Memory B cell (primary cell): Measurements from ENCODE around the gene ZNF771.

ENCODE experiments used
- ATAC-seq: fragments of 150-1000 bp; cut with Tn5 transposase; 2 replicates; pipeline ENCODE4 v1.10.0; 2021; ENCODE audit warnings: low read depth, mild to moderate bottlenecking, moderate library complexity
- DNase-seq, 2 donors: peaks; one replicate each; pipeline ENCODE4 v3.0.0; 2022; ENCODE audit warnings: low spot score in 2 of 2
- H3K27ac Mint-ChIP-seq: one replicate; pipeline ENCODE4 v1.8.0; 2022; ENCODE audit warnings: mild to moderate bottlenecking, moderate library complexity, mixed read lengths
- H3K27me3 Mint-ChIP-seq: one replicate; pipeline ENCODE4 v1.8.0; 2022; ENCODE audit warnings: mixed read lengths
- H3K36me3 Mint-ChIP-seq: one replicate; pipeline ENCODE4 v1.8.0; 2022; ENCODE audit warnings: mild to moderate bottlenecking, mixed read lengths
- H3K4me1 Mint-ChIP-seq: one replicate; pipeline ENCODE4 v1.8.0; 2022; ENCODE audit warnings: mixed read lengths
- H3K4me3 Mint-ChIP-seq: one replicate; pipeline ENCODE4 v1.8.0; 2022; ENCODE audit warnings: mild to moderate bottlenecking, moderate library complexity, mixed read lengths
- H3K9me3 Mint-ChIP-seq: one replicate; pipeline ENCODE4 v1.8.0; 2022; ENCODE audit warnings: mixed read lengths

The ZNF771 gene

DNA sequence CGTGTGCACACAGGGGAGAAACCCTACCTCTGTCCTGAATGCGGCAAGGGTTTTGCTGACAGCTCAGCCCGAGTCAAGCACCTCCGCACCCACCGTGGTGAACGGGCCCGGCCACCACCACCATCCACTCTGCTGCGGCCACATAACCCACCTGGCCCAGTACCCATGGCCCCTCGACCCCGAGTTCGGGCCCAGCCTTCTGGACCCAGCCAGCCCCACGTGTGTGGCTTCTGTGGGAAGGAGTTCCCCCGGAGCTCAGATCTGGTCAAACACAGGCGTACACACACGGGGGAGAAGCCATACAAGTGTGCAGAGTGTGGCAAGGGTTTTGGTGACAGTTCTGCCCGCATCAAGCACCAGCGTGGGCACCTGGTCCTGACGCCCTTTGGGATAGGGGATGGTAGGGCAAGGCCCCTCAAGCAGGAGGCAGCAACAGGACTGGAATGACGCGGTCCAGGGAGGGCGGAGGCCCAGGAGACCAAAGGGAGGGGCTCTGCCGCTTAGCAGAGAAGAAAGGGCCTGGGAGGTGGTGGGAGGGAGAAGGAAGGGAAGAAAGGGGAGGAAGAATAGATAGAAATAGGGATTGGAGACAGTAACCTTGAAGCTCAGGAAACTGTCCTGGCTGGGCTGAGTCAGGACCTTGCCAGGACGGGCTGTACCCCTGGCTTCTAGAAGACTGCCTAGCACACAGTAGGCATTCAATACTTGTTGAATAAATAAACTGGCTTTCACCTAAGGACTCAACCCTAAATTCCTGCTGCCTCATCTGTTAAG is 8.6 kb upstream of the ZNF771 start:
- Mint-ChIP-seq H3K4me3 (peak overlapping the region; percentile 24), H3K4me1 (peaks cover 24% of the 10 kb centered on the region), H3K27me3 (peaks cover 4% of the 10 kb centered on the region), H3K27ac (no peak overlapping the region), H3K36me3 (peaks cover 3% of the 10 kb centered on the region), H3K9me3 (no peaks in the 10 kb centered on the region)
- DNase-seq (no peak), ATAC-seq (no peak)

DNA sequence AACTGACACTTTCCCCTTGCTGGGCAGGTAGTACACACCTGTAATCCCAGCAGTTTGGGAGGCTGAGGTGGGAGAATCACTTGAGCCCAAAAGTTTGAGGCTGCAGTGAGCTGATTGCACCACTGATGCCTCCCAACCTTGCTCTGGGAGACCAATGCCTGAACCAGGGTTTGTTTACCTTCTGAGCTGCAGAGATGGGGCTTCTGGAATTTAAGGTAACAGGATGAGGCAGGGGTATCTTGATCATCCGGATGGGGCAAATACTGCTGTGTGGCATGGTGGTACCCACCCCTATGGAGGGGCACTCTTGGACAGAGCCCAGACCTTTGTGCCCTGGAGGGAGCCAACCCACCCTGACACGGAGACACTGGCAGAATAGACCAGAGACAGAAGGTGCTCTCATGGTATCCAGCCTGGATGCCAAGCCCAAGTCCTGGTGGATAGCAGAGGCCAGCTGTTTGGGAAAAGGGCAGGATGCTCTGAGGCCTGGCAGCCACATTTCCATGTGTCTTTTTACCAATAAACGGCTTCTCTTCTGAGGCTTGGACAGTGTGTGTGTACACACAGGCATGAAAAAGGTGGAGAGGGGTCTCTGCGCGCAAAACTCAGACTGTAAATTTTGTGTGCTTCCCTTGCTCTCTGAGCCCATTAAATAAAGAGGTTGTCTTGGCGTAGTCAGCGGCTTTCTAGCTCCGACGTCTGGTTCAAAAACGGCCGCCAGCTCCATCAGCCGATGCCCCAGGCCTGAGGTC is 7.8 kb upstream of the ZNF771 start:
- H3K27me3 Mint-ChIP-seq = peaks cover 4% of the 10 kb centered on the region
- ATAC-seq = no peak
- H3K4me1 Mint-ChIP-seq = peaks cover 23% of the 10 kb centered on the region

DNA sequence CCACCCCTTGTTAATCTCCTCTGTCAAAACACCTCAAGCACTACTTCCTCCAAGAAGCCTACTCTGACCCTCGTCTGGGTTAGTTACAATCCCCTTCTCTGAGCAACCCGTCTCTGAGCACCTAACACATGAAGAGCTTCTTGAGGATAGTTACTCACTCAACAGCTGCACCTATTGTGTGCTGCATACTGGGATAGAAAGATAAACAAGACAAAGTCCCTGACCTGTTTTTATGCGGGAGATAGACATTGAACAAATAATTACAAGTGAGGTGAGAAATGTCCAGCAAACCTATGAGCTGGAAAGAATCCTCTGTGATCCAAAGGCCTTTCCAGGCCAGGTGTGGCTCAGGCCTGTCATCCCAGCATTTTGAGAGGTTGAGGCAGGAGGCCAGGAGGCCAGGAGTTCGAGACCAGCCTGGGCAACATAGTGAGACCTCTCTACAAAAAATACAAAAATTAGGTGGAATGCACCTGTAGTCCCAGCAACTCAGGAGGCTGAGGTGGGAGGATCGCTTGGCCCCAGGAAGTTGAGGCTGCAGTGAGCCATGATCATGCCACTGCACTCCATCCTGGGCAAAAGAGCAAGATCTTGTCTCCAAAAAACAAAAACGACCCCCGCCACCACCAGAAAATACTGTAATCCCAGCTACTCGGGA is 5.5 kb upstream of the ZNF771 start:
- H3K4me3 Mint-ChIP-seq = peak overlapping the region; percentile 87
- peaks cover 17% of the 10 kb centered on the region for H3K4me1 Mint-ChIP-seq
- H3K27me3 Mint-ChIP-seq = peaks cover 4% of the 10 kb centered on the region
- no peak for ATAC-seq
- H3K36me3 Mint-ChIP-seq = peaks cover 3% of the 10 kb centered on the region
- H3K9me3 Mint-ChIP-seq = no peaks in the 10 kb centered on the region
- H3K27ac Mint-ChIP-seq = no peak overlapping the region
- no peak for DNase-seq

More for the DNA sequence above, 7.8 kb upstream of the ZNF771 start:
- no peaks in the 10 kb centered on the region for H3K9me3 Mint-ChIP-seq
- H3K27ac Mint-ChIP-seq = peak overlapping the region; percentile 35
- H3K36me3 Mint-ChIP-seq = peaks cover 3% of the 10 kb centered on the region
- H3K4me3 Mint-ChIP-seq = peak overlapping the region; percentile 87
- DNase-seq = no peak

DNA sequence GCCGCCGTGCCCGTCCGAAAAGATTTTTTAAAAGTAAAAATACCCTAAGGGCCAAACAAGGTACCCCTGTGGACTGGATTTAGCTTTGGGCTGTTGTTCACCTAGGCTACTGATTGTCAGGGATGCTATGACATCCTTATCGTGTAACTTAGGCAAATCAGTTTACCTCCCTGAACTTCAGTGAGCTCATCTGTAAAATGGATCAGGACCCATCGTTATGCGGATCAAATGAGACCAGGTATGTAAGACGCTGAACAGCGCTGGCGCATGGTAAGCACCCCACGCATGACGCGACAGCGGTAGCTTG is 658 bp upstream of the ZNF771 start:
- DNase-seq = no peak
- Mint-ChIP-seq H3K27ac (peak overlapping the region; percentile 93), H3K36me3 (no peaks in the 10 kb centered on the region), H3K4me1 (peaks cover 26% of the 10 kb centered on the region), H3K27me3 (peaks cover 3% of the 10 kb centered on the region), H3K4me3 (peak overlapping the region; percentile 99), H3K9me3 (no peaks in the 10 kb centered on the region)
- ATAC-seq = peak; percentile 28

DNA sequence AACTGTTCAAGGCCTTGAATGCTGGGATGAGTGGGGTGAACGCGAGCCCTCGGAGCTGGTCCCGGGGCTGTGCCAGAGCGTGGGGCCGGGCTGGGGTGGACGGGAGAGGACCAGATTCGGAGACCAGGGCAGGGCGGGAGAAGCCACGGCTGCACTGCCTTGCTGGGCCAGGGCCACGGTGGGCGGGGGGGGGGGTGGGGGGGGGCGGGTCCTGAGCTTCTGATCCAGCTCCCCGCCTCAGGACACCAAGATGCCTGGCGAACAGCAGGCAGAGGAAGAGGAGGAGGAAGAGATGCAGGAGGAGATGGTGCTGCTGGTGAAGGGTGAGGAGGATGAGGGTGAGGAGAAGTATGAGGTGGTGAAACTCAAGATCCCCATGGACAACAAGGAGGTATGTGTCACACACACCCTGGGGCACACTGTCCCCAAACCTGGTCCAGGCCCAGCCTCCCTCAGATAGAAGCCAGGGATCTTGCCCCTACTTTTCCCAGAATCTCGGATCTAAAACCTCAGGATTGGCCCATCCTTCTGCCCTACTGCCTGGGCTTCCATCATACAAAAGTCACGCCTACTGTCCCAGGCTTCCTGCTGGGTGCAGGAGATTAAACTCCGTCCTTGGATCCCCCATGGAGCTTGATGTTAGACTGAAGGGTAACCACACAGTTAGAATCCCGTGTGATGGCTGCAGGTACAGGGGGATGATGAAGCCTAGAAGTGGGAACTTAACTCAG is 563 bp downstream of the ZNF771 start:
- Mint-ChIP-seq H3K27me3 (peaks cover 2% of the 10 kb centered on the region), H3K27ac (no peak overlapping the region), H3K36me3 (peaks cover 5% of the 10 kb centered on the region), H3K4me1 (peaks cover 25% of the 10 kb centered on the region), H3K4me3 (peak overlapping the region; percentile 99), H3K9me3 (no peaks in the 10 kb centered on the region)
- no peak for DNase-seq
- no peak for ATAC-seq

DNA sequence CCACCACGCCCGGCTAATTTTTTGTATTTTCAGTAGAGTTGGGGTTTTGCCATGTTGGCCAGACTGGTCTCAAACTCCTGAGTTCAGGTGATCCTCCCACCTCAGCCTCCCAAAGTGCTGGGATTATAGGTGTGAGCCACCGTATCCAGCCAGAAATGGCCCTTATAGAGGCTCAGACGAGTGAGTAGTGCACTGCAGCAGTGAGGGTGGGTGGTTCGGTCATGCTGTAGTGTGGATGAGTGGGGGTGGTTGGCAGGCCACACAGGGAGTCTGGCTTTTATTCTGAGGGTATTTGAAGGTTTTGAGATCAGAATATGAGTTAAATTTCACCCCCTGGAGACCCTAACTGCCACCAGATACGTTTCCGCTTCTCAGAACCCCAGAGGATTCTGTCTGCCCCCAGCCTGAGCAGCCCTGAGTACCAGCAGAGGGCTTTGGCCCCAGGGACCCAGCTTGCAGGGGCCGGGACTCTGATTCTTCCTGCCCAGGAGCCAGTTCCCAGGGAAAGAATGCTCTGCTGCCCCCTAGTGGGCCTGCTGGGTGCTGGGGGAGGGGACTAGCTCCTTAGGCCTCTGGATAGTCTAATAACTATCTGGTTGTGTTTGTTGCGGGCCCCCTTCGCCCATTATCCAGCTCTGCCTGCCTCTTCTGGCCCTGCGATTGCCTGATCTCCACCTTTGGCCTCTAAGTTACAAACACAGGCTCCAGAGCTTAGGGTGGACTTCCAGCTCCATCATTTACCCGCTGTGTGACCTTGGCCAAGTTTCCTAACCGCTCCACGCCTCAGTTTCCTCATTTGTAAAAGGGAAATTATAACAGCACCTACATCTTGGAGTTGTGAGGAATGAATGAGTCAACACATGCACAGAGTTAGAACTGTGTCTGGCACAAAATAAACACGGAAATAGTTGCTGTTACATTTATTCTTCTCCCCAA is 2.0 kb downstream of the ZNF771 start:
- H3K36me3 Mint-ChIP-seq = peaks cover 5% of the 10 kb centered on the region
- no peaks in the 10 kb centered on the region for H3K27me3 Mint-ChIP-seq
- ATAC-seq (peak; percentile 67), DNase-seq (peak; percentile 94 to 95)
- H3K4me1 Mint-ChIP-seq = peaks cover 19% of the 10 kb centered on the region
- no peak overlapping the region for H3K27ac Mint-ChIP-seq
- peak overlapping the region; percentile 29 for H3K4me3 Mint-ChIP-seq
- H3K9me3 Mint-ChIP-seq = no peaks in the 10 kb centered on the region

DNA sequence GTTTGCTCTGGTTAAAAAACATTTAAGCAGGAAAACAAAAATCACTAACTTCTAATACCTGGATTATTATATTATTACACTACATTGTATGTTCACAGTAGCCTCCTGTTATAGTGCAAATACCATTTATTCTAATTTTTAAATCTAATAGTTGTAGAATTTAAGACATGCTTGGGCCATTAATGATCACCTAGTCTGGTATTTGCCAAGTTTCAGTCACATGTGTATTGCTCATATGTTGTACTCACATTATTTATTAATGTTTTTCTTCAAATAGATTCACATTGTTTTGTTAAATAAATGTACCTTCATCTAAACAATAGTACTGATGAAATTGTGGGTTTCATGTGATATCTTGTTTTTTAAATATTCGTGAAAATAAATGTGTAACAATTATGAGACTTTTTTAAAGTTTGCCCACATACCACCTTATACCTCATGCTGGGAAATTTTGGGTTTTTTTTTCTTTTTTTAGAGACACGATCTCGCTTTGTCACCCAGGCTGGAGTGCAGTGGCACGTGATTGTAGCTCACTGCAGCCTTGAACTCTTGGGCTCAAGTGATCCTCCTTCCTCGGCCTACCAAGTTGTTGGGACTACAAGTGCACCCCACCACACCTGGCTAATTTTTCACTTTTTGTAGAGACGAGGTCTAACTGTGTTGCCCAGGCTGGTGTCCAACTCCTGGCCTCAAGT is 5.9 kb downstream of the ZNF771 start:
- peaks cover 13% of the 10 kb centered on the region for H3K4me1 Mint-ChIP-seq
- DNase-seq (no peak), ATAC-seq (no peak)
- H3K36me3 Mint-ChIP-seq = peaks cover 5% of the 10 kb centered on the region
- H3K27me3 Mint-ChIP-seq = no peaks in the 10 kb centered on the region
- H3K27ac Mint-ChIP-seq = peak overlapping the region; percentile 16
- no peak overlapping the region for H3K4me3 Mint-ChIP-seq
- no peaks in the 10 kb centered on the region for H3K9me3 Mint-ChIP-seq

DNA sequence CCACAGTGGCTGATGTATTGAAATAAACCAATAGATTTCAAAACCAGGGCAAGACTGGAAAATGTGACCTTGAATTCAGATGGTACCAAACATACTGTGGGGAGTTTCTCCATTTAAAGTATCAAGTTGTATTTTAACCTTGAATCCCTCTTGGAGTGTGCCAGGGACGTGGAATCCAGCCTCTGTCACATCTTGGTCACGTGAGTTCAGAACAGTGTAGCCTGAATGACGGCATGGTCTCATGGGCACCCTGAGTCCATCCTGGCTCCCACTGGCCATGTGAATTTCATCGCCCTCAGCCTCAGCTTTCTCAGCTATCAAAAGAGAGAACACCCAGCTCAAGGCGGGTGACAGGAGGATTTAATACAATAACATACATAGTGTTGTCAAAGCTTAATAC is 6.8 kb downstream of the ZNF771 start:
- DNase-seq (no peak), ATAC-seq (no peak)
- H3K27me3 Mint-ChIP-seq = no peaks in the 10 kb centered on the region
- H3K27ac Mint-ChIP-seq = no peak overlapping the region
- H3K9me3 Mint-ChIP-seq = no peaks in the 10 kb centered on the region
- H3K4me3 Mint-ChIP-seq = no peak overlapping the region
- peaks cover 5% of the 10 kb centered on the region for H3K36me3 Mint-ChIP-seq
- peaks cover 6% of the 10 kb centered on the region for H3K4me1 Mint-ChIP-seq

DNA sequence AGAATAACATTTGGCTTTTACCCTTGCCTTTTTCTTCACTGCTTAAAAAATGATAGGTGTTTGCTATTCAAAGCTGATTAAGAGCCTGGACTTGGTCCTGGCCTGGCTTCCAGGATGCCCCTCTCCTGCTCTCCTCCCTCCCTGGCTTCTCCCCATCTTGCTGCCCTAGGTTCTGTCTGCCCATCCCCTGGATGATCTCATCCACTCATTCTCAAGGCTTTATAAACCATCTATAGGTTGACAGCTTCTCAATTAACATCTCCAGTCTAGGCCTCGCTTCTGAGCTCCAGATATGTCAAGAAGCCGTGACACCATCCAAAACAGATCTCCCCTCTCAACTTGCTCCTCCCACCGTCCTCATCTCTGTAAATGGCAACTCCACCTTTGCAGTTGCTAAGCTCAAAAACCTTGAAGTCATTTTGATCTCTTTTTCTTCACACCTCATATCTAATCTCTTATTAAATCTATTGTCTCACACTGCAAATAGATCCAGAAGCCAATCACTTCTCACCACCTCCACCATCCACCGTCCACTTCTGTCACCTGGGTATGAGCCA is 8.7 kb downstream of the ZNF771 start:
- no peak overlapping the region for H3K4me3 Mint-ChIP-seq
- no peak overlapping the region for H3K27ac Mint-ChIP-seq
- peaks cover 13% of the 10 kb centered on the region for H3K36me3 Mint-ChIP-seq
- no peak for DNase-seq
- H3K4me1 Mint-ChIP-seq = peaks cover 7% of the 10 kb centered on the region
- ATAC-seq = no peak
- no peaks in the 10 kb centered on the region for H3K9me3 Mint-ChIP-seq
- H3K27me3 Mint-ChIP-seq = no peaks in the 10 kb centered on the region

DNA sequence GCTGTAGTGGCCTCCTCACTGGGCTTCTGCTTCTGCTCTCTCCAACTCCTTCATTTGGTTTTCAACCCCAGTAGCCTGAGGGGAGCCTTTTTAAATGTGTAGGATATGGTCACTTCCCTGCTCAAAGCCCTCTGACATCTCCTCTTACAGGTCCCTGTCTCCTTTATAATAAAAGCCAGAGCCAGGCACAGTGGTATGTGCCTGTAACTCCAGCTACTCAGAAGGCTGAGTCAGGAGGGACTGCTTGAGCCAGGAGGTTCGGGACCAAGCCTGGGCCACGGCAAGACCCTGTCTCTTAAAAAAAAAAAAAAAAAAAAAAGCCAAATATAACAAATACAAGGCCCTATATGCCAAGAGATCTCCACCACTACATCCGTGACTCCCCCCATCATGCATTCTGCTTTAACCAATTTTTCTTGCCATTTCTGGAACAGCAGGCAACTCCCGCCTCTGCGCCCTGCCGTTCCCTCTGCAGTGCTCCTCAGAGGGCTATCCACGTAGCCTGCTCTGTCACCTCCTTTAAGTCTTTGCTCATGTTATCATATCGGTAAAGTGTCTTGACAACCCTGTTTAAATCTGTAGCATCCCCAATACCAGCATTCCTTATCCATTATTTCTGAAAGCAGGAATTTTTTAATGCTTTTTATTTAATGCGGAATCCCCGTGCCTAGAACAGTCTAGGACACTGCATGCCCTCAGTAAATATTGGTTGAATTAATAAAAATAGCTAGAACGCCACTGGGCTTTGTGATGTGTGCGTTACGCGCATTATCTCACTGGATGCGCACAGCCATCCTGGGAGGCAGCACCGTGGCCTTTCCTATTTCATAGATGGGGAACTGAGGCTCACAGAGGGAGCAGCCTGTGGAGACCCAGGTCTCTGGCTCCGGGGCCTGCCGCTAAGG is 9.5 kb downstream of the ZNF771 start:
- Mint-ChIP-seq H3K27me3 (no peaks in the 10 kb centered on the region), H3K4me3 (peak overlapping the region; percentile 32), H3K4me1 (peaks cover 10% of the 10 kb centered on the region), H3K27ac (no peak overlapping the region), H3K36me3 (peaks cover 16% of the 10 kb centered on the region), H3K9me3 (no peaks in the 10 kb centered on the region)
- DNase-seq (no peak), ATAC-seq (no peak)

DNA sequence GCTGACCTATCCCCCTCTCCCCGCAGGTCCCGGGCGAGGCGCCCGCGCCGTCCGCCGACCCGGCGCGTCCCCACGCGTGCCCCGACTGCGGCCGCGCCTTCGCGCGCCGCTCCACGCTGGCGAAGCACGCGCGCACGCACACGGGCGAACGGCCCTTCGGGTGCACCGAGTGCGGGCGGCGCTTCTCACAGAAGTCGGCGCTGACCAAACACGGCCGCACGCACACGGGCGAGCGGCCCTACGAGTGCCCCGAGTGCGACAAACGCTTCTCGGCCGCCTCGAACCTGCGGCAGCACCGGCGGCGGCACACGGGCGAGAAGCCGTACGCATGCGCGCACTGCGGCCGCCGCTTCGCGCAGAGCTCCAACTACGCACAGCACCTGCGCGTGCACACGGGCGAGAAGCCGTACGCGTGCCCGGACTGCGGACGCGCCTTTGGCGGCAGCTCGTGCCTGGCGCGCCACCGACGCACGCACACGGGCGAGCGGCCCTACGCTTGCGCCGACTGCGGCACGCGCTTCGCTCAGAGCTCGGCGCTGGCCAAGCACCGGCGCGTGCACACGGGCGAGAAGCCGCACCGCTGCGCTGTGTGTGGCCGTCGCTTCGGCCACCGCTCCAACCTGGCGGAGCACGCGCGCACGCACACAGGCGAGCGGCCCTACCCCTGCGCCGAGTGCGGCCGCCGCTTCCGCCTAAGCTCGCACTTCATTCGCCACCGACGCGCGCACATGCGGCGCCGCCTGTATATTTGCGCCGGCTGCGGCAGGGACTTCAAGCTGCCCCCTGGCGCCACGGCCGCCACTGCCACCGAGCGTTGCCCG is 10.3 kb downstream of the ZNF771 start:
- Mint-ChIP-seq H3K27me3 (no peaks in the 10 kb centered on the region), H3K4me3 (peak overlapping the region; percentile 78), H3K27ac (no peak overlapping the region), H3K9me3 (no peaks in the 10 kb centered on the region), H3K4me1 (peaks cover 10% of the 10 kb centered on the region), H3K36me3 (peaks cover 14% of the 10 kb centered on the region)
- ATAC-seq (peak; percentile 91), DNase-seq (peak; percentile 80 to 84)
